Measurements from ENCODE around the gene GALK1.
"Not testable (repeated sequence)": the region's sequence is repeated elsewhere in the genome, so short reads cannot be mapped to it uniquely, and the experiment has no call there.

The GALK1 gene

DNA sequence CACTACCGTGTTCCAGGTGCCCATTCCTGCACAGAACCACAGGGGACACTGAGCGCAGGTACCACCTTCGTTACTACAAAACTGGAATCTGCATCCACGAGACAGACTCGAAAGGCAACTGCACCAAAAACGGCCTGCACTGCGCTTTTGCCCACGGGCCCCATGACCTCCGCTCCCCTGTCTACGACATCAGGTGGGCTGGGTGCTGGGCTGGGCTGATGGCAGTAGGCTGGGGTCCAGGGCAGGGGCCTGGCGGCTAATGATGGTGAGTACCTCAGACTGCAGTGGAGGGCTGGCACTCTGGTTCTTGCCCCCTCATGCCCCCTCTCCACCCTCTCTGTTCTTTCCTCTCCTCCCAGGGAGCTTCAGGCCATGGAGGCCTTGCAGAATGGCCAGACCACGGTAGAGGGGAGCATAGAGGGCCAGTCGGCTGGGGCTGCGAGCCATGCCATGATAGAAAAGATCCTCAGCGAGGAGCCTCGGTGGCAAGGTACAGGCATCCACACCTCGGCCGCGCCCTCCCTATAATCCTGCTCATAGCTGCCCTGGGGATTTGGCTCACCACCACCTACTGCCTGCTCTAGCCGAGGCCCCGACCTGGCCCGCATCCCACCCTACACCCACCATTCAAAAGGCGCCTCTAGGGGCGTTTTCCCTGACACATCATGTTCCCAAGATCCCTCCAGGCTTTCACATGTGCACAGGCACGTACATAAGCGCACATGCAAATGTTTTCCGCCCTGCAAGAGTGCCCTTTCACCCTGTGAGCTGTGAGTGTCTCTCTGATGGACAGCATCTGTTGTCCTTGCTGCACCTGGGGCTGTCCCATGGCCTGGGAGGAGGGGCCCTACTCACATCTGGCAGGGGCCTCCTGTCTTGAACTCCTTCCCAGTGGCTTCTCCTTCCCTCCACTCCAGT is 47.4 kb upstream of the GALK1 start:
- H3K79me2 ChIP-seq (ENCODE audit: low read length): no peaks in the 10 kb centered on the region
- H3K27ac ChIP-seq (ENCODE audit: low read length): no peak overlapping the region
- no peaks in the 10 kb centered on the region for H3K9me2 ChIP-seq (replicated peaks; ENCODE audit: insufficient read depth, low read length)
- H3K4me2 ChIP-seq (ENCODE audit: low read depth, low read length): no peak overlapping the region
- H3F3A ChIP-seq (ENCODE audit: insufficient read depth, low read length): no peaks in the 10 kb centered on the region
- TF ChIP-seq EZH2phosphoT487 (IDR thresholded peaks at IDR 0.05; ENCODE audit: low read length) (no peak), EZH2 (optimal IDR thresholded peaks at IDR 0.05; ENCODE audit: low read depth, low read length) (no peak)
- TF ChIP-seq, protein P1, sequence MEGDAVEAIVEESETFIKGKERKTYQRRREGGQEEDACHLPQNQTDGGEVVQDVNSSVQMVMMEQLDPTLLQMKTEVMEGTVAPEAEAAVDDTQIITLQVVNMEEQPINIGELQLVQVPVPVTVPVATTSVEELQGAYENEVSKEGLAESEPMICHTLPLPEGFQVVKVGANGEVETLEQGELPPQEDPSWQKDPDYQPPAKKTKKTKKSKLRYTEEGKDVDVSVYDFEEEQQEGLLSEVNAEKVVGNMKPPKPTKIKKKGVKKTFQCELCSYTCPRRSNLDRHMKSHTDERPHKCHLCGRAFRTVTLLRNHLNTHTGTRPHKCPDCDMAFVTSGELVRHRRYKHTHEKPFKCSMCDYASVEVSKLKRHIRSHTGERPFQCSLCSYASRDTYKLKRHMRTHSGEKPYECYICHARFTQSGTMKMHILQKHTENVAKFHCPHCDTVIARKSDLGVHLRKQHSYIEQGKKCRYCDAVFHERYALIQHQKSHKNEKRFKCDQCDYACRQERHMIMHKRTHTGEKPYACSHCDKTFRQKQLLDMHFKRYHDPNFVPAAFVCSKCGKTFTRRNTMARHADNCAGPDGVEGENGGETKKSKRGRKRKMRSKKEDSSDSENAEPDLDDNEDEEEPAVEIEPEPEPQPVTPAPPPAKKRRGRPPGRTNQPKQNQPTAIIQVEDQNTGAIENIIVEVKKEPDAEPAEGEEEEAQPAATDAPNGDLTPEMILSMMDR (IDR thresholded peaks at IDR 0.05; ENCODE audit: low read length): no peak
- no peak overlapping the region for H3K4me3 ChIP-seq (ENCODE audit: low read length)
- no peak for DNase-seq
- H2AFZ ChIP-seq (ENCODE audit: low read length): no peak overlapping the region
- H4K20me1 ChIP-seq (ENCODE audit: insufficient read depth, low read length): no peaks in the 10 kb centered on the region
- H3K9ac ChIP-seq (ENCODE audit: low read length): no peak overlapping the region
- peaks cover 5% of the 10 kb centered on the region; the same call in 1 of the 2 replicates for H3K36me3 ChIP-seq (replicated peaks; ENCODE audit: insufficient read depth, low read length)
- H3K4me1 ChIP-seq (ENCODE audit: low read length): no peaks in the 10 kb centered on the region
- no peaks in the 10 kb centered on the region for H3K27me3 ChIP-seq (replicated peaks; ENCODE audit: insufficient read depth, low read length)
- no peaks in the 10 kb centered on the region for H3K9me3 ChIP-seq (replicated peaks; ENCODE audit: insufficient read depth, low read length)

DNA sequence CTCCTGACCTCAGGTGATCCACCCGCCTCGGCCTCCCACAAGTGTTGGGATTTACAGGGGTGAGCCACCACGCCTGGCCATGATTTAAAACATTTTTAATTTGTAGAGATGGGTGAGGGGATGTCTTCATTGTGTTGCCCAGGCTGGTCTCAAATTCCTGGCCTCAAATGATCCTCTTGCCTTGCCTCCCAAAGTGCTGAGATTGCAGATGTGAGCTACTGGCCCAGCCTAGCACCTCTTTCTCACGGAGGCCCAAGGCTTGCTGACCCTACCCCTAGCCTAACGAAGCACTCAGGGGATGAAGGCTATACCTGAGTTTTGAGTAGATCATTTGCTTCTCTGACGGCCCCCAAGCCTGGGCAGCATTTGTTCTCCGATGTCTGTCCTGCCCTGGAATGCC is 46.2 kb upstream of the GALK1 start:
- H3K4me3 ChIP-seq (ENCODE audit: low read length): no peak overlapping the region
- H3K9ac ChIP-seq (ENCODE audit: low read length): no peak overlapping the region
- peaks cover 5% of the 10 kb centered on the region; the same call in 1 of the 2 replicates for H3K36me3 ChIP-seq (replicated peaks; ENCODE audit: insufficient read depth, low read length)
- no peak overlapping the region for H3K27ac ChIP-seq (ENCODE audit: low read length)
- no peaks in the 10 kb centered on the region for H3K27me3 ChIP-seq (replicated peaks; ENCODE audit: insufficient read depth, low read length)
- TF ChIP-seq EZH2 (optimal IDR thresholded peaks at IDR 0.05; ENCODE audit: low read depth, low read length): no peak
- no peak for TF ChIP-seq EZH2phosphoT487 (IDR thresholded peaks at IDR 0.05; ENCODE audit: low read length)
- TF ChIP-seq, protein P1 (IDR thresholded peaks at IDR 0.05; ENCODE audit: low read length): no peak
- no peaks in the 10 kb centered on the region for H4K20me1 ChIP-seq (ENCODE audit: insufficient read depth, low read length)
- no peaks in the 10 kb centered on the region for H3K9me2 ChIP-seq (replicated peaks; ENCODE audit: insufficient read depth, low read length)
- no peaks in the 10 kb centered on the region for H3F3A ChIP-seq (ENCODE audit: insufficient read depth, low read length)
- H3K4me1 ChIP-seq (ENCODE audit: low read length): no peaks in the 10 kb centered on the region
- no peaks in the 10 kb centered on the region for H3K9me3 ChIP-seq (replicated peaks; ENCODE audit: insufficient read depth, low read length)
- no peak overlapping the region for H2AFZ ChIP-seq (ENCODE audit: low read length)
- no peak for DNase-seq
- H3K4me2 ChIP-seq (ENCODE audit: low read depth, low read length): no peak overlapping the region
- H3K79me2 ChIP-seq (ENCODE audit: low read length): no peaks in the 10 kb centered on the region

DNA sequence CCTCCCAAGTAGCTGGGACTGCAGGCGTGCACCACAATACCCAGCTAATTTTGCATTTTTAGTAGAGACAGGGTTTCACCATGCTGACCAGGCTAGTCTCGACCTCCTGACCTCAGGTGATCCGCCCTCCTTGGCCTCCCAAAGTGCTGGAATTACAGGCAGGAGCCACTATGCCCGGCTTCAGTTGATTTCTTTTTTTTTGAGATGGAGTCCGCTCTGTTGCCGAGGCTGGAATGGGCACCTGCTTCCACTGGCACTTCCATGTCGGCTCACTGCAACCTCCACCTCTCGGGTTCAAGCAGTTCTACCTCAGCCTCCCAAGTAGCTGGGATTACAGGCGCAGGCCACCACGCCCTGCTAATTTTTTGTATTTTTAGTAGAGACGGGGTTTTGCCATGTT is 45.8 kb upstream of the GALK1 start:
- not testable (repeated sequence) for H3K9ac ChIP-seq (ENCODE audit: low read length); H3K27me3 ChIP-seq (replicated peaks; ENCODE audit: insufficient read depth, low read length); H3K79me2 ChIP-seq (ENCODE audit: low read length); DNase-seq; H2AFZ ChIP-seq (ENCODE audit: low read length); H3K36me3 ChIP-seq (replicated peaks; ENCODE audit: insufficient read depth, low read length); H3K4me2 ChIP-seq (ENCODE audit: low read depth, low read length); H3K9me2 ChIP-seq (replicated peaks; ENCODE audit: insufficient read depth, low read length); H4K20me1 ChIP-seq (ENCODE audit: insufficient read depth, low read length); H3K4me1 ChIP-seq (ENCODE audit: low read length); H3K9me3 ChIP-seq (replicated peaks; ENCODE audit: insufficient read depth, low read length); H3K27ac ChIP-seq (ENCODE audit: low read length); H3F3A ChIP-seq (ENCODE audit: insufficient read depth, low read length); H3K4me3 ChIP-seq (ENCODE audit: low read length)

DNA sequence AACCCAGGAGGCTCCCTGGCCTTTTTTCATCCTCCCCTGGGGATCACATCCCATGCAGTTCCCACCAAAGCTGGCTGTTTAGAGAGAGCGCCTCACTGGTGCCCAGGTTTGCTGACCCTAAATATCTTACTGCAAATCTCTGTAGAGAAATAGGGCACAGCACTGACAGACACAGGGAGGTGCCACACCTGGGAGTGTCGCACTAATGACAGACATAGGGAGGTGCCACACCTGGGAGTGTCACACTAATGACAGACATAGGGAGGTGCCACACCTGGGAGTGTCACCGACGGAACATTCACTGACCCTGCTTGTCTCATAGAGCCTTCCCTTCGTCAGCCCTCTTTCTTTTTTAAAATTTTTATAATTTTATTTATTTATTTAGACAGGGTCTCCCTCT is 45.2 kb upstream of the GALK1 start:
- peaks cover 5% of the 10 kb centered on the region; the same call in 1 of the 2 replicates for H3K36me3 ChIP-seq (replicated peaks; ENCODE audit: insufficient read depth, low read length)
- no peaks in the 10 kb centered on the region for H4K20me1 ChIP-seq (ENCODE audit: insufficient read depth, low read length)
- no peaks in the 10 kb centered on the region for H3K4me1 ChIP-seq (ENCODE audit: low read length)
- H3K9ac ChIP-seq (ENCODE audit: low read length): no peak overlapping the region
- H3K9me2 ChIP-seq (replicated peaks; ENCODE audit: insufficient read depth, low read length): no peaks in the 10 kb centered on the region
- H3K27ac ChIP-seq (ENCODE audit: low read length): no peak overlapping the region
- no peak overlapping the region for H3K4me2 ChIP-seq (ENCODE audit: low read depth, low read length)
- no peak for DNase-seq
- TF ChIP-seq, protein P1 (IDR thresholded peaks at IDR 0.05; ENCODE audit: low read length): no peak
- no peak for TF ChIP-seq EZH2phosphoT487 (IDR thresholded peaks at IDR 0.05; ENCODE audit: low read length)
- TF ChIP-seq EZH2 (optimal IDR thresholded peaks at IDR 0.05; ENCODE audit: low read depth, low read length): no peak
- no peaks in the 10 kb centered on the region for H3K9me3 ChIP-seq (replicated peaks; ENCODE audit: insufficient read depth, low read length)
- H3F3A ChIP-seq (ENCODE audit: insufficient read depth, low read length): no peaks in the 10 kb centered on the region
- H3K79me2 ChIP-seq (ENCODE audit: low read length): no peaks in the 10 kb centered on the region
- no peak overlapping the region for H2AFZ ChIP-seq (ENCODE audit: low read length)
- H3K4me3 ChIP-seq (ENCODE audit: low read length): no peak overlapping the region
- no peaks in the 10 kb centered on the region for H3K27me3 ChIP-seq (replicated peaks; ENCODE audit: insufficient read depth, low read length)
